ENCODE results near the gene C3orf52. TPM values are rescaled to one million over a fixed set of nuclear protein-coding genes. Genes with fewer than 3 reads are reported as not detected.

The C3orf52 gene
- total RNA-seq, 1 donor from 2014 or later = 9.1 TPM

DNA sequence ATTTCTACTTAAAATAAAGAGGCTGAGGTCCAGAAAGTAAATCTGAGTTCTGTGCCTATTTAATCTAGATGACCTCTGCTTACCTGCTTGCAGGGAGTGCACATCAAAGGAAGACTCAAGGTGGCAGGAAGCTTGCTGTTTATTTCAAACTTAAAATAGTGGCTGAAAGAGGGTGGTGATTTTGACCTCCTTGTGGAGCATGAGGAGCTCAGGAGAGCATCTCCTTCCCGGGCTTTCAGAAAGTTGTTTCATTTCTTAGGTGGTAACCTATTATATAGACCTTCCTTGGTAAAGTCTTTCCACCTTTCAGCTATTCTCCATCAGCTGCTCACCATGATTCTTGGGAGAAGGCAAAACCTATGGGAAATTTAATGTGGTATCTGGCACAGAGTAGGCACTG, 46.4 kb downstream of the C3orf52 start:
- intact Hi-C loops (cut with DNase I) = no loop called here
- no peak for DNase-seq (ENCODE audit: low spot score)

DNA sequence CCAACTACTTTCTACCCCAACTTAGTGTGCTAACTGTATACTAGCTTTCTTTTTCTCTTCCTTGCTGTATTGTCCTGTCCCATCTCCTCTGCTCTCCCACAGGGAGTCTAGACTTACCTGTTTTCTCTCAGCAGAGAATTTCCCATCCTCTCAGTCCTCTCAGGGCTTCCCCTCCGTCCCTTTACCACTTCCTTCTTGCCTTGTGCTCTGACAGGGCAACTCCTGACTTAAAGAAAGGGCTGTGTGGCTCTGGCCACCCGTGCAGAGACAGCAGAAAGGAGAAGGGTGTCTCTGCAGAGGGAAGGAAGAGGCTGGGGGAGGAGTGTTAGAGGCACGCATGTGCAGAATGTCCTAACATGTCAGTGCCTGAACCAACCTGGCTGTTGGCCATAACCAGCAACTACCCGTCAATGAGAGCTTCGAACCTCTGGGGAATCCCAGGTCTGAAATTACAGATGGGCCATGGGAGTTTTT, 46.8 kb downstream of the C3orf52 start, which contains the start of gene GCSAM:
GCSAM (minus strand) TSS at position 274 of the 474 bp plus-strand sequence; CDS start at position 146, 128 bp downstream.
- DNase-seq (ENCODE audit: low spot score) (peak; percentile 63), ATAC-seq (peak; percentile 87)
- intact Hi-C loops (cut with DNase I) = no loop called here

More for the DNA sequence above, 46.4 kb downstream of the C3orf52 start:
- ATAC-seq = no peak

DNA sequence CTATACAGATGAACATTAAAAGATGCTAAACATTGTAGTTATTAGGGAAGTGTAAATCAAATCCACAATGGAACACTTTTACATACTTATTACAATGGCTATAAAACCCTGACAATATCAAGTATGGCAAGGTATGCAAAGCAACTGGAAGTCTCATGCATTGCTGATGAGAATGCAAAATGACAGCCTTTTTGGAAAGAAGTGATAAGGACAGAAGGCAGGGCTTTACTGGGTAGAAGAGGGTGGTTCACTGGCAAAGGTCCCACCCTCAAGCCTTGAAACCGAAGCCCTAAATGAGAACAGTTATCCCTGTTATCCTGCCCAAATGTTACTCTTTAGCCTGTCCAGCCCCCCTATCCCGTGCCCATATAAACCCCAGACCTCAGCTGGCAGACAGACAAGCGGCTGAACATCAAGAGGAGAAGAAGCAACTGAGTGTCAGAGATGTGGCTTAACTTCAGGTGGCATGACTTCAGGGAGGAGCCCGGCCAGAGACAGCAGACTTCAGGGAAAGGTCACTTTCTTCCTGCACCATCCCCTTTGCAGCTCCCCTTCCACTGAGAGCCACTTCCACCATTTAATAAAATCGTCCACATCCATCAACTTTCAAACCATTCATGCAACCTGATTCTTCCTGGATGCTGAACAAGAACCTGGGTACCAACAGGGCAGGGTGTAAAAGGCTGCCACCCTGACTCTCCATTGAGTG, 47.6 kb downstream of the C3orf52 start:
- DNase-seq (ENCODE audit: low spot score) (no peak), ATAC-seq (no peak)
- intact Hi-C loops (cut with DNase I) = no loop called here

DNA sequence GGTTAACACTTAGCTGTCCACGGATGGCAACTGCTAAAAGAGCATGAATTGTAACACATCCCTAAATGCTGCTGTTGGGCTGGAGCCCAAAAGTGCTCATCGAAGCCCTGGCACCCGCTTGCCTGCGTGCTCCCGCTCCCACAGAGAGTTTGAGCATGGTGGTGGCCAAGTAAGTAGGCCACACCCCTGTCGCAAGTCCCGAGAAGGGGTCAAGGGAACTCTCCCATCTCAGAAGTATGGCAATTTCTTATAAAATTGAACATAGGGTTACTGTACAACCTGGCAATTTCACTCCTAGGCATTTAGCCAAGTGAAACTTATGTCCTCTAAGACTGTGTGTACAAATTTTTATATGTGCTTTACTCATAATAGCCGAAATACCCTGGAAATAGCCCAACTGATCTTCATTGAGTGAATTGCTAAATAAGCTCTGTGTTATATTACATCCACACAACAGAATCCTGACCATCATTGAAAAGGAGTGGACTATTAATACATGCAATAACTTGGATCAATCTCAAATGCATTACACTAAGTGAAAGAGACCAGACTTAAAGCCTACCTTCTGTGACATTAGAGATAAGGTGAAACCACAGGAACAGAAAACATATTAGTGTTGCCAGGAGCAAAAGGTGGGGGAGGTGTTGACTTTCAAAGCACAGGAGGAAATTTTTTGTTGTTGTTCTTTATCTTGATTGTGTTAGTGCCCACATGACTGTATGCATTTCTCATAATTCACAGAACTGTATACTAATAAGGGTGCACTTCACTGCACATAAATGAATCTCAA, 48.3 kb downstream of the C3orf52 start:
- intact Hi-C loops (cut with DNase I) = no loop called here
- DNase-seq (ENCODE audit: low spot score) (no peak), ATAC-seq (no peak)

DNA sequence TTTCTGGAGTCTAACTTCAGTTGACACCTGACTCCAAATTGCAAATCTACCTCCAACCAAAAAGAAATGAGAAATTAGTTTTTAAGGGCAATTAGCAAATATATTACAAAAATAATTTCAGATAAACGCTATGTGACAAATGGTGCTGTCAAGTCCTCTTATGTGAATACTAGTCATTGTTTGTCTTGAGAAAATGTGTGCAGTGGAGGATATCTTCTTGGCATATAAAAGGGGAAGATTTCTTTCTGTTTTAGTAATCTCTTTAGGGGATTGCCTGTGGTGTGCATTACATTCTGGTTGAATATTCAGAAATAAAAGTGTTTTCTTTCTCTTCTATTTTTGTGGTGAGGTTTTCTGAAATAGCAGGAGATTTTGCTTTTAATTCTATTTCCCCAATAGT, 49.9 kb downstream of the C3orf52 start:
- no peak for ATAC-seq
- intact Hi-C loops (cut with DNase I) = no loop called here
- no peak for DNase-seq (ENCODE audit: low spot score)

DNA sequence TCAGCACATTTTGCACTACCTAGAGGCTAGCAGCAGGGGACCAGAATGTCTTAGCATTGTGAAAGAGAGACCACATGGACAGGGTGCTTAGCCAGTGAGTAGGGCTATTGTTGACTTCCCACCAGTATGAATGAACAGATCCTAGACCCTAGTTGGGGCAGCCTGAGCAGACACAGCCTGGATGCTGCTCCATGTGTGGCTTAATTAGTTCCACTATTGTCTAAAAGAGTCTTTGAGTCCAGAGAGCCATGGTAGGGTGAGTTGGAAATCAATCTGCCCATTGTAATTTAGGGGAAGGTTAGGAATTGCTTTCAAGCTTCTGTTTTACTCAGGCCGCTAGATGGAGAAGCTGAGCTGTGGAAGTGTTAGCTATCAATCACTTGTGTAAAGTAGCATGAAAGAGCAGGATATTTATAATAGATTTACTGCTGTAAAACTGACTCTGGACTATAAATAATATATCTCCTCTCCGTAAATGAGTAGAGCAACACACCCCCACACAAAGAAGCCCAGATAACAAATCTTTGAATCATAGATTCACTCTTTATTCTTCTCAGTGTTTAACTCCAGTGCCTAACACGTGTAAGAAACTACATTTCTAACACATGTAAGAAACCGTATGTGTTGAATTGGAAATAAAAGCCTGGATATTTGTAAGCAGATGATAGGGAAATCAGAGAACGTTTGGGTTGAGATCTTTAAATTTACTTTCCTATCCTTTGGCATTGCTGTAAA, 50.9 kb downstream of the C3orf52 start:
- intact Hi-C loops (cut with DNase I) = no loop called here
- no peak for DNase-seq (ENCODE audit: low spot score)
- peak; percentile 51 for ATAC-seq

DNA sequence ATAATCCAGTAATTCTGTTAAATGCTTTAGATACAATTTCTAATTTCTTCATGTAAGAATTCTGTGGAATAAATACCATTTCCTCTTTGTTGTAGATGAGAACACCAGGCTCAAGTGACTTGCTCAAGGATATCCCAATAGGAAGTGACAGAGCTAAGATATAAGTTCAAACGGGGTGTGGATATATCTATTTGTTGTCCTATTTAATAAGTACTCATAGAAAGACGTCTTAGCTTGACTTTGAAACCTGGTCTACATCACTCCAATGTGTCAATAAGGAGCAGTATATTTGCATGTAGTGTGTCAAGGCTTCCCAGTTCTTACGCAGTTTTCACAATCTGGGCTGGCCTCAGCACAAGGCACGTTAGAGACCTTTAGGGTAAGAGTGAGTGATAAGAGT, 51.6 kb downstream of the C3orf52 start:
- intact Hi-C loops (cut with DNase I) = no loop called here
- no peak for ATAC-seq
- no peak for DNase-seq (ENCODE audit: low spot score)

DNA sequence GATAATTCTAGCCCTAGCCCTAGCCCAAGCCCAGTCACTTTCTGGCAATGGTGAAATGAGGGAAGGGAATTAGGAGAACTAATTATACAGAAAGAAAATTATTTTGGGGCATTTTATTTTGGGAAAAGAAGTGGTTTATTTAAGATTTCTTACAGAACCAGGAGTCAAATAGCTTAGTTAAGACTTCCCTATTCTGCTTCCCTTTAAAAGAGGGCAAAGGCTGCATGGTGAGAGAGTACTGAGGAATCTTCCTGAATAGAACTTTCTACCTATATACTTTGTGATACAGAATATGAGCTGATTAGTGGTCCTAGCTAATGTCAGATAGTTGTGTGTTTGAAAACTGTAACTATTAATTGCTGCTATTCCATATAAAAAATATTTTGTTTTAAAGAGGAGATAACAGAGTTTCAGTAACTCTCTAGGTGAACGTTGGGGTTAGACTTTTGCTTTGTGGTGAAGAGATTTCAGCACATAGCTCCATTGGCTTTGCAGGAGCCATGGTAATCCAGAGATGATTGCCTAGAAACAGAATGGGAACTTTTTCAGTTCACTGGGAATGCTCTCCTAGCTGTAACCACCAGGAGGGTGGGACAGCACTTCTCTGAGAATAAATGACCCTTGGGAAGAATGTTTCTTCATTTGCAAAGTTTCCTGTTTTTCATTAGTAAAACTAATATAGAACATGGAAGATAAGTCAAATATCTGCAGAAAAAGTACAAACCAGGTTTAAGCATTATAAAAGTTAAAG, 52.2 kb downstream of the C3orf52 start:
- intact Hi-C loops (cut with DNase I) = no loop called here
- DNase-seq (ENCODE audit: low spot score) (no peak), ATAC-seq (no peak)

DNA sequence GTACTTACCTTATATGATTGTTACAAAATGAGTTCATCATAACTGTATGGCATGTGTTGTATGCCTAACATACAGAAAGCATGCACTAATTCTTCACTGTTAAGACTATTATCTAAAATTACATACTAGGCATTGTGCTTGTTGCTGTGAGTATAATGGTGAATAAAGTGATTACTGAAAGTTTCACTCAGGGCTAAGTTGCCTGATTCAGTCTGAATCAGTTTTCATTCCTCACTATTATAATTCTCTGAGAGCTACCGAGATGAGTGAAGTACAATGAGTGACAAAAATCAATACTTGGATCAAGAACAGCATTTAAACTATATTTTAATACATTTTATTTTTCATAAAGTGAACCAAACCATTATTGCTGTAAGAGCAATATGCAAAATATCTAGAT, 54.4 kb downstream of the C3orf52 start:
- intact Hi-C loops (cut with DNase I) = no loop called here
- no peak for DNase-seq (ENCODE audit: low spot score)
- ATAC-seq = no peak

DNA sequence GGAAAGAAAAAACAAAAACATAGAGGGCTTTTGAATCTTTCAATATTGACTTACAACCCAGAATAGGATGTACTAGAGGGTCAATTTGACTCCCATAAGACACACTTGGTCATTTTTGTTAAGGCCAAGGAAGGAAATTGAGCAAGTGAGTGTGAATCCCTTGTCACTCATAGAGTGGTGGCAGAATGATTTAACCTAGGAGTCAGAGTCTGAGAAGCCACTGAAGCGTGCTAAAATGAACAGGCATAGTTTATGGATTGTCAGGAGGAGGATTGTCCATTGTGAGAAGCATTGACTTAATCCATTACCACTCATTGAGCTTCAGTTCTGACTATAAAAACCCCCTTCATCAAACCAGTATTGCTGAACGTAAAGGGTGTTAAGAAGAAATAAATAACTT, 55.1 kb downstream of the C3orf52 start:
- DNase-seq (ENCODE audit: low spot score) = no peak
- intact Hi-C loops (cut with DNase I) = no loop called here
- no peak for ATAC-seq

DNA sequence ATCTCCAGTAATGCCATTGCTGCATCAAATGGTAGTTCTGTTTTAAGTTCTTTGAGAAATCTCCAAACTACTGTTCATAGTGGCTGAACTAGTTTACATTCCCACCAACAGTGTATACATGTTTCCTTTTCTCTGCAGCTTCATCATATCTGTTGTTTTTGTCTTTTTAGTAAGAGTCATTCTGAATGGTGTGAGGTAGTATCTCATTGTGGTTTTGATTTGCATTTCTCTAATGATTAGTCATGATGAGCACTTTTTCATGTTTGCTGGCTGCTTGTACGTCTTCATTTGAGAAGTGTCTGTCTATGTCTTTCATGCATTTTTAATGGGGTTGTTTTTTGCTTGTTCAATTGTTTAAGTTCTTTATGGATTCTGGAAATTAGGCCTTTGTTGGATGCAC, 57.1 kb downstream of the C3orf52 start:
- ATAC-seq (no peak), DNase-seq (ENCODE audit: low spot score) (no peak)
- intact Hi-C loops (cut with DNase I) = no loop called here

DNA sequence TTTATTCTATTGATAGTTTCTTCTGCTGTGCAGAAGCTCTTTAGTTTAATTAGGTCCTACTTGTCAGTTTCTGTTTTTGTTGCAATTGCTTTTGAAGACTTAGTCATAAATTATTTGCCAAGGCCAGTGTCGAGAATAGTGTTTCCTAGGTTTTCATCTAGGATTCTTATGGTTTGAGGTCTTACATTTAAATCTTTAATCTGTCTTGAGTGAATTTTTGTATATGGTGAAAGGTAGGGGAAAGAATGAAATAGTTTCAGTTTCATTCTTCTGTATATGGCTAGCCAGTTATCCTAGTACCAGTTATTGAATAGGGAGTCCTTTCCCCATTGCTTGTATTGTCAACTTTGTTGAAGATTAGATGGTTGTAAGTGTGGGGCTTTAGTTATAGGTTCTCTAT, 57.5 kb downstream of the C3orf52 start:
- no peak for DNase-seq (ENCODE audit: low spot score)
- intact Hi-C loops (cut with DNase I) = no loop called here
- ATAC-seq = no peak

DNA sequence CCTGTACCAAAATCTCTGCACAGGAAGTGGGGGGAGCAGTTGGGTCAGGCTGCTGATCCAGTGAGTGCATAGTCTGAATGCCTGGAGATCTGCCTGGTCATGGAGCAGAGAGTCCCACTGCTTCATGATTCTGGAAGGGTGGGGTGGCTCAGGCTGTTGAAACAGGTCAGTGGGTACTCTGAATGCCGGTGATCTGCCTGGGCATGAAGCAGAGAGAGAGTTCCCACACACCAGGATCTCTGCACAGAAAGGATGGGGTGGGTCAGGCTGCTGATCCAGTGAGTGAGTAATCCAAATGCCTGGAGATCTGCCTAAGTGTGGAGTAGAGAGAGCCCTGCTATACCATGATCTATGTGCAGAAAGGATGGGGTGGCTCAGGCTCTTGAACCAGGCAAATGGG, 62.9 kb downstream of the C3orf52 start:
- DNase-seq (ENCODE audit: low spot score) (no peak), ATAC-seq (no peak)
- intact Hi-C loops (cut with DNase I) = no loop called here

DNA sequence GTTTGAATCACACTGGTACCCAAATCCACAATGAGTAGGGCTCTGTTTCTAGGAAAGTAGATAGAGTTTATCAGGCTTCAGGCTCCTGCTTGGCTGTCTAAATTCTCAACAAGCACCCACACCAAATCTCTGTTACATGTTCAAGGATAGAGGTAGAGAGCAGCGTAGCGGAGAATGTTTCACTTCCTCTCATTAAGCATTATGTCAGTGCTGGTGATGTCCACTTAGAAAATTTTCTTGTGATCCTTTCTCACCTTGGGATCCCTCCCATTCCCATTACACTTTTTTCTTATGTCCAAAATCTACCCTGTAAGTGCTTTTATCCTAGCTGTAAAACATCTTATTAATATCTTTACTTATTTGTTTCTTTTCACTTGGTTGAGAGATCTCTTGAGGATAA, 81.6 kb downstream of the C3orf52 start:
- no peak for DNase-seq (ENCODE audit: low spot score)
- intact Hi-C loops (cut with DNase I) = no loop called here
- no peak for ATAC-seq

Small RNA genes lying within 50 kb of the gene (microRNA-seq; reads per million reads assigned to microRNA genes)
- not detected for gene MIR567

Other genes with a start within 250 kb of the C3orf52 start
- 150 TPM for gene PHLDB2, start 227.1 kb upstream of the C3orf52 start, total RNA-seq
- 27.3 TPM for gene ABHD10, start 107.4 kb upstream of the C3orf52 start, total RNA-seq
- gene TAGLN3, start 87.5 kb upstream of the C3orf52 start, total RNA-seq = 0.62 TPM
- gene TMPRSS7, start 51.7 kb upstream of the C3orf52 start, total RNA-seq = not detected
- gene GCSAM, start 46.9 kb downstream of the C3orf52 start, total RNA-seq = 0.22 TPM
- 0.94 TPM for gene SLC9C1, start 207.8 kb downstream of the C3orf52 start, total RNA-seq
- 23.8 TPM for gene CD200, start 246.8 kb downstream of the C3orf52 start, total RNA-seq

All from sciatic nerve (tissue), 2 donors.